Gastrocnemius medialis (tissue), 4 donors: ENCODE results near the gene KRT8.

ENCODE experiments used
- CTCF ChIP-seq, 5 experiments: fragments of 450-650 bp in 3 of 5; fragments of 200-600 bp in 2 of 5; sonication (generic) in 2 of 5; IDR thresholded peaks in 4 of 5; conservative IDR thresholded peaks in 1 of 5; 1 replicate in 4 of 5; 2 replicates in 1 of 5; pipeline ENCODE4 v1.5.1; 2016 to 2019; ENCODE audit warnings: antibody characterized with exemption in 5 of 5, mild to moderate bottlenecking in 3 of 5, moderate library complexity in 3 of 5
- POLR2A ChIP-seq, 2 donors: fragments of 450-650 bp; IDR thresholded peaks; one replicate each; pipeline ENCODE4 v1.6.1; 2017; ENCODE audit warnings: antibody characterized with exemption in 2 of 2, mild to moderate bottlenecking in 2 of 2, moderate library complexity in 2 of 2

GRCh38 chr12:52912711-52913430 lies 8.0 kb upstream of the KRT8 start:
- TF ChIP-seq CTCF (IDR thresholded peaks at IDR 0.05 in 4 of 5, conservative IDR thresholded peaks at IDR 0.05 in 1 of 5) (no peak), POLR2A (IDR thresholded peaks at IDR 0.05) (no peak)
